ENCODE results near the gene ZDHHC5. TPM values are rescaled to one million over a fixed set of nuclear protein-coding genes. Genes with fewer than 3 reads are reported as not detected.

Gene ZDHHC5
- total RNA-seq, 1 donor from 2014 or later = 53.9 TPM

DNA sequence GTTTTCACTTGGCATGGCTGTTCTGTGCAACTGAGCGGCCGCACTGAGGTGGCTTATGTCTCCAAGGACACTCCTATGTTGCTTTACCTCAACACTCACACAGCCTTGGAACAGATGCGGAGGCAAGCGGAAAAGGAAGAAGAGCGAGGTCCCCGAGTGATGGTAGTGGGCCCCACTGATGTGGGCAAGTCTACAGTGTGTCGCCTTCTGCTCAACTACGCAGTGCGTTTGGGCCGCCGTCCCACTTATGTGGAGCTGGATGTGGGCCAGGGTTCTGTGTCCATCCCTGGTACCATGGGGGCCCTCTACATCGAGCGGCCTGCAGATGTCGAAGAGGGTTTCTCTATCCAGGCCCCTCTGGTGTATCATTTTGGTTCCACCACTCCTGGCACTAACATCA lies 8.2 kb upstream of the ZDHHC5 start:
- DNase-seq (ENCODE audit: low spot score in 2 of 2, unreplicated experiment in 2 of 2) = no peak
- no peaks in the 10 kb centered on the region for H3K9me3 Mint-ChIP-seq
- H3K36me3 Mint-ChIP-seq = peaks cover 12% of the 10 kb centered on the region
- peaks cover 15% of the 10 kb centered on the region for H3K4me1 Mint-ChIP-seq
- no peak overlapping the region for H3K4me3 Mint-ChIP-seq
- H3K27me3 Mint-ChIP-seq (ENCODE audit: low read depth) = no peaks in the 10 kb centered on the region
- no peak overlapping the region for H3K27ac Mint-ChIP-seq
- TF ChIP-seq, protein P1, sequence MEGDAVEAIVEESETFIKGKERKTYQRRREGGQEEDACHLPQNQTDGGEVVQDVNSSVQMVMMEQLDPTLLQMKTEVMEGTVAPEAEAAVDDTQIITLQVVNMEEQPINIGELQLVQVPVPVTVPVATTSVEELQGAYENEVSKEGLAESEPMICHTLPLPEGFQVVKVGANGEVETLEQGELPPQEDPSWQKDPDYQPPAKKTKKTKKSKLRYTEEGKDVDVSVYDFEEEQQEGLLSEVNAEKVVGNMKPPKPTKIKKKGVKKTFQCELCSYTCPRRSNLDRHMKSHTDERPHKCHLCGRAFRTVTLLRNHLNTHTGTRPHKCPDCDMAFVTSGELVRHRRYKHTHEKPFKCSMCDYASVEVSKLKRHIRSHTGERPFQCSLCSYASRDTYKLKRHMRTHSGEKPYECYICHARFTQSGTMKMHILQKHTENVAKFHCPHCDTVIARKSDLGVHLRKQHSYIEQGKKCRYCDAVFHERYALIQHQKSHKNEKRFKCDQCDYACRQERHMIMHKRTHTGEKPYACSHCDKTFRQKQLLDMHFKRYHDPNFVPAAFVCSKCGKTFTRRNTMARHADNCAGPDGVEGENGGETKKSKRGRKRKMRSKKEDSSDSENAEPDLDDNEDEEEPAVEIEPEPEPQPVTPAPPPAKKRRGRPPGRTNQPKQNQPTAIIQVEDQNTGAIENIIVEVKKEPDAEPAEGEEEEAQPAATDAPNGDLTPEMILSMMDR (IDR thresholded peaks at IDR 0.05; ENCODE audit: unreplicated experiment) = no peak

DNA sequence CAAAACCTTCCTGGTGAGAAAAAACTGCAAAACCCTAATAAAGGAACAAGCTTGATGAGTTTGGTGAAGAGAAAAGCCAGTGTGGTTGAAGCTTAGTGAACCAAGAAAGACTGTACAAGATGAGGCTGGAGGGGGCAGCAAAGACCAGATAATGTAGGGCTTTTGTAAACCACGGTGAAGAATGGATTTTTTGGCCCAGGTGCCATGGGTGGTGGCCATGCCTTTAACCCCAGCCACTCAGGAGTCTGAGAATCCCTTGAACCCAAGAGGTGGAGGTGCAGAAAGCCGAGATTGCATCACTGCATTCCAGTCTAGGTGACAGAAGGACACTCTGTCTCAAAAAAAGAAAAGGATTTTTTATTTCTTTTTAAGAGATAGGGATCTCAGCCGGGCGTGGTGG lies 5.0 kb upstream of the ZDHHC5 start:
- no peaks in the 10 kb centered on the region for H3K9me3 Mint-ChIP-seq
- peaks cover 13% of the 10 kb centered on the region for H3K4me1 Mint-ChIP-seq
- H3K27me3 Mint-ChIP-seq (ENCODE audit: low read depth) = no peaks in the 10 kb centered on the region
- TF ChIP-seq, protein P1 (IDR thresholded peaks at IDR 0.05; ENCODE audit: unreplicated experiment) = no peak
- no peak overlapping the region for H3K4me3 Mint-ChIP-seq
- H3K27ac Mint-ChIP-seq = peak overlapping the region; percentile 11
- no peak for DNase-seq (ENCODE audit: low spot score in 2 of 2, unreplicated experiment in 2 of 2)
- peaks cover 12% of the 10 kb centered on the region for H3K36me3 Mint-ChIP-seq

DNA sequence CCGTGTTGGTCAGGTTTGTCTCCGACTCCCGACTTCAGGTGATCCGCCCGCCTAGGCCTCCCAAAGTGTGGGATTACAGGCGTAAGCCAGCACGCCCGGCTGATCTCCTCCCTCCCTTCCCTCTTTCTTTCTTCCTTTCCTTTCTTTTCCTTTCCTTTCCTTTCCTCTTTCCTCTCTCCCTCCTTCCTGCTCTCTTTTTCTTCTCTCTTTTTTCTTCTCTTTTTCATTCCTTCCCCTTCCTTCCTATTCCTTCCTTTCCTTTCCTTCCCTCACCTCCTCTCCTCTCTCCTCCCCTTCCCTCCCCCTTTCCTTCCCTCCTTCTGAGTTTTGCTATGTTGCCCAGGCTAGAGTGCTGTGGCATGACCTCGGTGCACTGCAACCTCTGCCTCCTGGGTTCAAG lies 3.9 kb upstream of the ZDHHC5 start:
- H3K27me3 Mint-ChIP-seq (ENCODE audit: low read depth) = no peaks in the 10 kb centered on the region
- no peaks in the 10 kb centered on the region for H3K9me3 Mint-ChIP-seq
- H3K36me3 Mint-ChIP-seq = peaks cover 12% of the 10 kb centered on the region
- H3K27ac Mint-ChIP-seq = no peak overlapping the region
- H3K4me1 Mint-ChIP-seq = peaks cover 11% of the 10 kb centered on the region
- H3K4me3 Mint-ChIP-seq = no peak overlapping the region
- TF ChIP-seq, protein P1 (IDR thresholded peaks at IDR 0.05; ENCODE audit: unreplicated experiment) = no peak
- DNase-seq (ENCODE audit: low spot score in 2 of 2, unreplicated experiment in 2 of 2) = no peak

DNA sequence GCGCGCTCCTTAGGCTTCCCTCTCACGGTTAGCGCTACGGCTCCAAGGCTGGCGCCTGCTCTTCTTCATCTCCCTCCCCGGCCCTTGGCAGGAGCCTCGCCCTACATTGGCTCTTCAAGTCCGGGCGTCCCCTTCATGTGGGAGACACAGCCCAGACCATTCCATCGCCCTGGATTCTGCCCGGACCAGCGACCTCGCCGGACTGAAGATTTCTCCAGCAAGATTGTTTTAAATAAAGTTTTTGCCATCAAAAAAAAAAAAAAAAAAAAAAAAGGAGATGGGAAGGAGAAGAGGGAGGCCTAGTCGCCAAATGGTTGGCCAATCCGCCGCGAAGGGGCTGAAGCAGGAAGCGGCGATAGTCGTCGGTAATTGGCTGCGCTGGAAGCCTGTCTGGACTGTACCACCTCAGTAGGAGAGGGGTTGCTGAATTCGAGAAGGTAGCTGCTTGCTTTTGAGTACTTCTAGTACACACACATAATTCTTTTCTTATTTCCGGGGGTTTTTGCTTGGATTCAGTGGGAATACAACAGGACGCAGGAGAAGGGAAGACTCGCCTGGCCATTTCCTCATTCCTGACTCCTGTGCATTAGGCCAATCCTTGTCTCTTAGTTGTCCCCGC lies 688 bp upstream of the ZDHHC5 start:
- peak; percentile 89 to 91 for DNase-seq (ENCODE audit: low spot score in 2 of 2, unreplicated experiment in 2 of 2)
- H3K9me3 Mint-ChIP-seq = no peaks in the 10 kb centered on the region
- no peaks in the 10 kb centered on the region for H3K27me3 Mint-ChIP-seq (ENCODE audit: low read depth)
- TF ChIP-seq, protein P1 (IDR thresholded peaks at IDR 0.05; ENCODE audit: unreplicated experiment) = no peak
- peak overlapping the region; percentile 100 for H3K27ac Mint-ChIP-seq
- H3K4me3 Mint-ChIP-seq = peak overlapping the region; percentile 91
- peaks cover 3% of the 10 kb centered on the region for H3K36me3 Mint-ChIP-seq
- peaks cover 20% of the 10 kb centered on the region for H3K4me1 Mint-ChIP-seq

DNA sequence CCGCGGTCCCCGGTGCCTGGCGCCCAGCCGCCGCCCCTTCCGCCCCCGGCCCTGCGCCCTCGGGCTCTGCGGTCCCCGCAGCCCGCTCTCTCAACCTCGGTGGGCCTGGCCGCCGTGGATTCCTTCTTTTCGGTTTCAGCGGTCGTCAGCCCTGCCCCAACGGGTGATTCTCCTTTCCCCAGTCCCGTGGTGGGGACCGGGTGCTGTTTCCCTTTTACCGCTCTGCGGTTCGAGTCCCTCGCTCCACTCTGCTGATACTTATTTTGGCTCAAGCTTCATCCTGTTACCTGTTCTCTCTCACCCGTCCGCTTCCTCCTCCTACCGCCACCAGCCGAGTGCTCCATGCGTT lies 494 bp downstream of the ZDHHC5 start:
- TF ChIP-seq, protein P1 (IDR thresholded peaks at IDR 0.05; ENCODE audit: unreplicated experiment) = no peak
- peaks cover 20% of the 10 kb centered on the region for H3K4me1 Mint-ChIP-seq
- no peaks in the 10 kb centered on the region for H3K27me3 Mint-ChIP-seq (ENCODE audit: low read depth)
- peaks cover 12% of the 10 kb centered on the region for H3K36me3 Mint-ChIP-seq
- peak in 1 of 2 experiments; percentile 68 for DNase-seq (ENCODE audit: low spot score in 2 of 2, unreplicated experiment in 2 of 2)
- H3K4me3 Mint-ChIP-seq = peak overlapping the region; percentile 91
- H3K27ac Mint-ChIP-seq = peak overlapping the region; percentile 100
- H3K9me3 Mint-ChIP-seq = no peaks in the 10 kb centered on the region

DNA sequence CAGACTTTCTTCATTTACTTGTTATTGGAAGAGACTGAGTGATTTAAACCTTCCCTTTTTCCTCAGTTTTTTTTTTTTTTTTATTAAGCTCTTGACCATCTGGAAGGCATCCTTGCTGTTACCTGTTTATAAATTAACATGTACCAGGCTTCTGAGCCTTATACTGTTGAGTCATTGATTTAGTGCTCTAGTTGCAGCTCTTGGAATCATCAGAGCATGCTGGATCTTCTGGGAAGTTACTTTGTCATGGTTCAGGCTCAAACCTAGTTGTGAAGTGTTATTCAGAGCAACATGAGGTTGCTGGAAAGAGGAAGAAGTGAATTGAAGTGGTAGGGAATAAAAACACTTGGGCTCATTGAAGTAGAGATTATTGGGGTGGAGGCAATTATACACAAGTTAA lies 6.3 kb downstream of the ZDHHC5 start:
- peaks cover 24% of the 10 kb centered on the region for H3K36me3 Mint-ChIP-seq
- no peak overlapping the region for H3K4me3 Mint-ChIP-seq
- no peaks in the 10 kb centered on the region for H3K27me3 Mint-ChIP-seq (ENCODE audit: low read depth)
- peaks cover 21% of the 10 kb centered on the region for H3K4me1 Mint-ChIP-seq
- TF ChIP-seq, protein P1 (IDR thresholded peaks at IDR 0.05; ENCODE audit: unreplicated experiment) = no peak
- peak overlapping the region; percentile 17 for H3K27ac Mint-ChIP-seq
- H3K9me3 Mint-ChIP-seq = no peaks in the 10 kb centered on the region
- DNase-seq (ENCODE audit: low spot score in 2 of 2, unreplicated experiment in 2 of 2) = no peak

Measured in mesothelial cell of epicardium (in vitro differentiated cells).